Nucleus accumbens (tissue), 56 donors: Measurements from ENCODE around the gene GAPDHS.

Experiments used
- DNase-seq, 56 donors: peaks; one replicate each; lab custom pipeline; 2025; lab: John Stamatoyannopoulos, UW

Gene GAPDHS

GRCh38 chr19:35577918-35578317 is 44.7 kb downstream of the GAPDHS start:
- DNase-seq, result no peak

- no peak for DNase-seq
Observed at GRCh38 chr19:35578707-35579106, 45.5 kb downstream of the GAPDHS start.

GRCh38 chr19:35582760-35583159 is 49.5 kb downstream of the GAPDHS start:
- no peak for DNase-seq

GRCh38 chr19:35585848-35586247 is 52.6 kb downstream of the GAPDHS start, which contains the start of gene PMIS2:
PMIS2 (plus strand) TSS chr19:35586173; CDS start chr19:35586260, 87 bp downstream.
- DNase-seq, result peak in 2 of 56 donors; percentile 3 to 29

GRCh38 chr19:35587321-35587720 is 54.1 kb downstream of the GAPDHS start:
- no peak for DNase-seq

GRCh38 chr19:35590875-35591274 is 57.6 kb downstream of the GAPDHS start:
- DNase-seq, result no peak

- DNase-seq, result peak in 3 of 56 donors; percentile 0 to 8 (median 0)
Observed at GRCh38 chr19:35592226-35592625, 59.0 kb downstream of the GAPDHS start.
